HG02610 (cell line): ENCODE data around the gene MSH3.
"Not testable (repeated sequence)": the region's sequence is repeated elsewhere in the genome, so short reads cannot be mapped to it uniquely, and the experiment has no call there.

ENCODE experiments used
- ATAC-seq: cut with Tn5 transposase; IDR thresholded peaks from one replicate; pipeline ENCODE4 v1.9.1; 2021; ENCODE audit warnings: mild to moderate bottlenecking, moderate library complexity; ENCODE audit not compliant: unreplicated experiment

MSH3 gene

DNA sequence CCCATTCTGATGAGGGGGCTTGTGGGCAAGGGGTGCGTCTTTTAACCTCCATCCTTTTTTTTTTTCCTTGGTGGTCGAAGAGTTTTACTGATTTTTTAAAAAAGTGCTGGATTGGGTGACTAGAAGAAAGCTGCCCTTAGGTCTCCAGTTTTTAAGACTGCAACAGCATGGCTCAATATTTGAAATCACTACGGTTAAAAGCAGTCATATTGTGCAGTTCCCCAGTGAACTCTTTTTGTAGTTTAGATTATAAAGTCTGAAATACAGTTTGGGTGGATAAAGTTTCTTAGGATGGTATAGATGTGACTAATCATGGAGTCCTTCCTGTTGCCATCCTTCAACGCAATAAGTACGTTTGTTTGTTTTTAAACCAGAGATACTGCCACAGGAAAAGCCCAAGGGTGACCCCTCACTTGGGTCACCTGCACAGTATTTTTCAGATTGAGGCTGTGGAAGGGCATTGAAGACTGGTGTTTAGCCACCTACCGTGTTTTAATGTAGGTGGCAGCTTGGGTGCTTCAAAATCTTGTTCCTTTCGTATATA lies 851 bp downstream of the MSH3 start:
- no peak for ATAC-seq

DNA sequence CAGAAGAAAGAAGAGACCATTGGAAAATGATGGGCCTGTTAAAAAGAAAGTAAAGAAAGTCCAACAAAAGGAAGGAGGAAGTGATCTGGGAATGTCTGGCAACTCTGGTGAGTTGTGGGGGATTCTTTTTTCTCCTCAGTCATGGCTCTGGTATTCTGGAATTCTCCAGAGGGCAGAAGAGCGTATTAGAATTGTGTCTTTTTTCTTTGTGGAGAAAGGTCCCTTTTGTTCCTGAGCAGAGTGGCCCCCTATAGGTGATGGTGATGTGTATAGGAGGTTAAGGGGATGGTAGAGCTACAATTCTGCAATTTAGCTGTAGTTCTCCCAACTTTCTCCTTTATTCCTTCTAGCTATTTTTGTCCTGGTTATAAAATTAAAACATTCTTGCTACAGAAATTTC lies 2.0 kb downstream of the MSH3 start:
- ATAC-seq = no peak

DNA sequence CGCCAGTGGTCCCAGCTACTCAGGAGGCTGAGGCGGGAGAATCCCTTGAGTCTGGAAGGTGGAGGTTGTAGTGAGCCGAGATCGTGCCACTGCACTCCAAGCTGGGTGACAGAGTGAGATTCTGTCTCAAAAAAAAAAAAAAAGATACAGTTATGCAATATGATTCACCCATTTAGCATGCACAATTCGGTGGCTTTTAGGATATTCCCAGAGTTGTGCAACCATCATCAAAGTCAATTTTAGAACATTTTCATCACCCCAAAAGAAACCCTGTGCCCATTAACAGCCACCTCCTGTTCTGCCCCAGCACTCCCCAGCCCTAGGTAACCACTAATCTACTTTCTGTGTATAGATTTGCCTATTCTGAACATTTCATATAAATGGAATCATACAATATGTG lies 4.7 kb downstream of the MSH3 start:
- ATAC-seq = no peak

DNA sequence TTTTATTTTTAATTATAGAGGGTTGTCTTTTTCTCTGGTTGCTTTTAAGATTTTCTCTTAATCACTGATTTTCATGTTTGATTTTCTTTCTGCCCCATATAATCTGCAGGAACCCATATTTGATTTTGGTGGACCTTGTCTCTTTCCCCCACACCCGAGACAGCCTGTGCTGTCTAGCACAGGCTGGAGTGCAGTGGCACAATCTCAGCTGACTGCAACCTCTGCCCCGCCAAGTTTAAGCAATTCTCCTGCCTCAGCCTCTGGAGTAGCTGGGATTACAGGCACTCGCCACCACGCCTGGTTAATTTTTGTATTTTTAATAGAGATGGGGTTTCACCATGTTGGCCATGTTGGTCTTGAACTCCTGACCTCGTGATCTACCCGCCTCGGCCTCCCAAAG lies 6.2 kb downstream of the MSH3 start:
- not testable (repeated sequence) for ATAC-seq

DNA sequence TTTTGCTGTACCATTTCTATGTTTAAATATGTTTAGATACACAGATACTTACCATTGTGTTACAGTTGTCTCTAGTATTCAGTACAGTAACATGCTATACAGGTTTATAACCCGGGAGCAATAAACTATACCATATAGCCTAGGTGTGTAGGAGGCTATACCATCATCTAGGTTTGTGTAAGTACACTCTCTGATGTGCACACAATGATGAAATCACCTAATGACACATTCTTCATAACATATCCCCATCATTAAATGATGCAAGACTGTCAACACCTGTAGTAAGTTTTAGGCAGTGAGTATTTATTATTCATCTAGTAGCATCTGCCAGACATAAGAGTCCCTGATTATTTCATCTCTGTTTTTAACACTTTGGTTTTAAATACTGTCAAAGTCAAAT lies 7.7 kb downstream of the MSH3 start:
- ATAC-seq = no peak

DNA sequence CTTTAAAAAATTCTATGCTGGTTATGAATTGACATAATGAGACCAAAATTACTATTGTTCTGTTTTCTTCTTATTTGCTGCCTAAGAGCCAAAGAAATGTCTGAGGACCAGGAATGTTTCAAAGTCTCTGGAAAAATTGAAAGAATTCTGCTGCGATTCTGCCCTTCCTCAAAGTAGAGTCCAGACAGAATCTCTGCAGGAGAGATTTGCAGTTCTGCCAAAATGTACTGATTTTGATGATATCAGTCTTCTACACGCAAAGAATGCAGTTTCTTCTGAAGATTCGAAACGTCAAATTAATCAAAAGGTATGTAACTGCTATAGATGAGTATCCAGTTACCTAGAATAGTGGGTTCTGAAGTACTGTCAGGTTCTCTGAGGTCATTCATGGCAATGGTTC lies 10.6 kb downstream of the MSH3 start:
- ATAC-seq = no peak

DNA sequence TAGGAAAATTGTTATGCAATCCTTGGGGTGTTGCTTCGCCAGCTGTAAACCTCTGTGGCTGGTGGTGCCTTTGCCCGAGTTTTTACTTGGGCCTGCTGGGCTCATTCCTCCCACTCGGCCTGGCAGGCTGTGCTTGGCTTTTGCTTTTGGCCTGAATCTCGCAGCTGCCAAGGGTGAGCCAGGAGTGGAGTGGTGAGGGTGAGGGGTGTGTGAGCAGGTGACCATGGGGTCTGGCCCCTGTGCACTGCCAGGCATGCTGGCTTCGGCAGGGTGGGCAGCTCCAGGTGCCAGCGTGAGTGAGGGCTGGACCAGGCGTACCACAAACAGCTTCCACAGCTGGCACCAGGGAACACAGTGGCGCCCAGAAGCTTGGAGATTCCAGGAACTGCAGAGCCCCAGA lies 12.9 kb downstream of the MSH3 start:
- ATAC-seq = no peak

DNA sequence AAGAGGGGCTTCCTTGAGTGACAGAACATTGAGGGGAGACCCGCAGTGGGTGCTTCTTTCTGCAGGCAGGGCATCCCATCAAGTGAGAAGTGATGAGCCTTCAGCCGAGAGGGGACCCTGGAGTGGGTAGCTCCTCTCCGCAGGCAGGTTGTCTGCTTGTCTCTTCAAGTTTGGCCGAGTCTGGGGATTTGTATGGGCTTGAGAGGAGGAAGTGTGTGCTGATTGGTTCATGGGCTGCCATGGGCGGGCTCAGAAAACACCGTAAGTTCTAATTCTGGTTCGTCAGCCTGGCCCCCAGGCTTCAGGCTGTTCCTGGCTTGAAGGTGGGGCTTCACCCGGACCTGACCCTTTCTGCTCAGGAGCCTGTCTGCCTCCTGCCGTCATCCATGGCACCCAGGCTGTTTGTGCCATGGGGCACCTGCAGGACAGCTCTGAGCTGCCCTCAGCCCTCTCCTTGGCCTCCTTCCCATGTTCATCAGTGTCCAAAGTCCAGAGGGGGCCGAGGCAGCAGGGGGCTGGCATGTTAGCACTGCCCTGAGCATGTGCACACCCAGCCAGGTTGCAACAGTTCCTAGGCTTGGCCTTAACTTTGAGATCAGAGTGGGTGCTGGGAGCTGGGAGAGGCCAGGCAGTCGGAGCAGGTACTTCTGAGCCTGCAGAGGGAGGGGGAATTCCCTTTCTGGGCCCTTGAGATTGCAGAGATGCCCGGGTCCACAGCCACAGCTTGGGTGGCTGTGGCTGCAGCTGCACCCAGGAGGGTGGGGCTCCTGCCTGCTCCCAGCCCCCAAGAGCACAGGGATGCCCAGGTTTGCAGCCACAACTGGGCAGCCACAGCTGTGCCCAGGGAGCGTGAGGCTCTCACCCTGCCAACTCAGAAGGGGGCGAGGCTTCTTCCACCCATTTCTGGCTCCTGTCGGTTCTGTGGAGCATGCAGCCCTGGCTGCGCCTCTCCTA lies 13.8 kb downstream of the MSH3 start:
- ATAC-seq = peak; percentile 51

DNA sequence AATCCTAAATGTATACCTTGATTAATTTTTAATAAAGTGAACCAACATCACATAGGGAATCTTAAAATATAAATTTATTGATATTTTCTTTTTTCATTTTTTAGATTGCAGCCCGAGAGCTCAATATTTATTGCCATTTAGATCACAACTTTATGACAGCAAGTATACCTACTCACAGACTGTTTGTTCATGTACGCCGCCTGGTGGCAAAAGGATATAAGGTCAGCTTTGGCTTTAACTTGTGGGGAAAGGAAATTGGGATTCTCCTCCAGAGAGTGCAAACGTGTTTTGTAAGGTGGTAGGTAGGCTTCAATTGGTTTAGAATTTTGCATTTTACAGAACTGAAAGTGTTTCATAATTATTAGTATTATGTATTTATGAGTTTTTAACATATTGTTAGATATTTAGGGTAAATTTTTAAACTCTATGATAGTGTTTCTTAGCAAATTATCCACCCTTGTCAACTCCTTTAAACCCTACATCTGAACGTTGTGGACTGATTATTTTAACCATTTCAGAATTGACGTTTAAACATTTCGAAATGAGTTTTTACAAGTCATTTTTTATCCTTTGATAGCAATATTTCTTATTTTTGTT lies 17.8 kb downstream of the MSH3 start:
- peak; percentile 77 for ATAC-seq

DNA sequence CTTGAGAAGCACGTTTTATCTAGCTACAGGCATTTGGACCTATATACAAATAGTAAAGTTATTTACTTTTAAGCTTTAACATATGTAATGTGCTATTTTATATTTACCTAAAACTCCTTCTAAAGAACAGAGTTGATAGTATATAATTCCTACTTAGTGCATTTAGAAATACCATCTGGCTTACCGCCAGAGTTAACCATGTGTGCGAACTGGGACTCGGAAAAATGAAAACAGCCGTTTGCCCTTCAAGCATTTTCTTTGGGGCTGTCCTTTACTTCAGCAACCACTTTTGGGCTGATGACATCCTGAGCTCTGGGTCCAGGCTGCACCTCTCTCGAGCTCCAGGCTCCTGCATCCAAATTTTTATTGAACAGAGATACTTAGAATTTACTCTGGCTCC lies 22.3 kb downstream of the MSH3 start:
- no peak for ATAC-seq

DNA sequence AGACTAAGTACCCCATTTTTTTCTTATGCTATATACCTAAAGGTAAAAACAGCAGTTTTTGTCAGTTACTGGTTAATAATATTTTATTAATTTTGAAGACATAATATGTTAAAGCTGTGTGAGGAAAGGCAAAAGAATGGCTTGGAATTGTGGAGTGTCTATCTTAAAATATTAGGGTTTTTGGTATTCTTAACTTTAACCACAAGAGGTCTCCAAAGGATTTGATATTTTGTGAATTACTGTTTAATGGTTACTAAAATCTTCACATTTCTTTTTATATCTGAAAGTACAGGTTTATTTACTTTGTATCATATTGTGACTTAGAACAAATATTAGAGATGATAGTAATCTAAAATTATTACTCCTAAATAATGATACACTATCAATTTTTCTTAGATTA lies 32.3 kb downstream of the MSH3 start:
- no peak for ATAC-seq

DNA sequence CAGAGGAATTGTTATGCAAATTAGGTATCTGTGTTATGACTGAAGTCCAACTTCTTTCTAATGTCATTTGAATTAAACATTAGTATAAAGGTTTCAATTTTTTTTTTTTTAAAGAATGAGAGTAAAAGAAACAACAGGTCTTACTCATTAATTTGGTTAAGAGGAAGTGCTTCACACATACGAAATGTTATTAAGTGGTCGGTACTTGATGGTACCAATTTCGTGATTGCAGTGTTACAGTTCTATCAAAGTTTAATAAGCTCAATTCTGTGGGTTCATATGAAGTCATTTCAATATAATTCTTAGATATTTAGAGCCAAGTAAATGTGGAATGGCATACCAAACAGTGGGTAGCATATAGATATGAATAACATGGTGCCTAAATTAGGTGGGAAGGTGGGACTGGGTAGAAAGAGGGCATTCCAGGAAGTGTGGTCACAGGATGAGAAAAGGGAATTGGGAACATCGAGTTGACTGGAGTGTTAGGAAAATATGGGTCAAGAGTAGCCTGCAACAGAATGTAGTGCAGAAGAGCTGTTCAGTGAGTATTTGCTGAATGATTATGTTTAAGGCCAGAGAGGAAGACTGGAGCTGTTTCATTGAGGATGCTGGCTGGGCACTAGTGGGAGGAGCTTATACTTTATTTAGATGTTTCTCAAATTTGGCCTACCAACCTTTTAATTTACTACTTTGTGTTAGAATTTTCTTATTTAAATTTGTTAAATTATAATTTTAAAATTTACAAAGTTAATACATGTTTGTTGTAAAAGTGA lies 34.4 kb downstream of the MSH3 start:
- no peak for ATAC-seq

DNA sequence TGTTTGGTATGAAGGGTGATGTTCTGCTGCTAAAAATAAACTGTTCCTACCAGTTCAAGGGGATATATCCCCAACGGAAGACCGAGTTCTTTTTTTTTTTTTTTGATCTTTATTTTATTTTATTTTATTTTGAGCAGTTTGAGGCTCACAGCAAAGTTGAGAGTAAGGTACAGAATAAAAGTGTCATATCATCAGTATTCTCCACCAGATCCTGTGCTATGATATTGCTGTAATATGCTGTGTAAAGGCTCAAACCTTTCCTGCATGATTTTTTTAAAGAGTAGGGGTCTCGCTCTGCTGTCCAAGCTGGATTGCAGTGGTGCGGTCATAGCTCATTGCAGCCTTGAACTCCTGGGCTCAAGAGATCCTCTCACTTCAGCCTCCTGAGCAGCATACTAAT lies 35.2 kb downstream of the MSH3 start:
- ATAC-seq = no peak

DNA sequence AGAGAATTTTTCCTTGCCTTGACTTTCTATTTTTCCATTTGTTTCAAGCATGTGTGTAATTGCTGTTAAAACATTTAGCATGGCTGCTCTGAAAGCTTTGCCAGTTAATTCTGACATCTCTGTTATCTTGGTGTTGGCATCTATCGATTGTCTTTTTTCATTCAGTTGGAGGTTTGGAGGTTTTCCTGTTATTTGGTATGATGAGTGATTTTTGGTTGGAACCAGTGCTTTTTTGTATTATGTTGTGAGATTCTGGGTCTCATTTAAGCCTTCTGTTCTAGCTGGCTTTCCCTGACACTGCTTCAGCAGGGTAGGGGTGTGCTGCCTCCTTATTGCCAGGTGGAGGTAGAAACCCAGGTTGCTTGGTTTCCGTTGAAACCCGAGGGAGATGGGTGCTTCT lies 41.2 kb downstream of the MSH3 start:
- ATAC-seq = no peak

DNA sequence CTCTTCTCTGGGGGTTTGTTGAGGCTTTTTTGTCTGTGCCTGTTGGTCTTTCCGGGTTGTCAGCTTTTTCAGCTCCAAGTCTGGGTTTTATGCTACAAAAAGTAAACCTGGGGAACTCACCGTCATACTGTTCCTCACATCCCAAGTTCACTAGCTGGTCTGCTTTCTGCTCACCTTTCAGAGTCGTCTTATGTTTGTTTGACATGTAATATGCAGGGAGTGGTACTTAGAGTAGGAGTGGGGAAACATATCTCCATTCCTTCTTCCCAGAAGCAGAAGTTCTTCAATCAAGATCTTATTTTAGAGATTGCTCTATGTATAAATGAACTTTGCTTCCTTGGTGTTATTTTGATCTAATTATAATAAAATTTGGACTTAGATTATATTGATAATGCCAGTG lies 42.0 kb downstream of the MSH3 start:
- ATAC-seq = no peak

DNA sequence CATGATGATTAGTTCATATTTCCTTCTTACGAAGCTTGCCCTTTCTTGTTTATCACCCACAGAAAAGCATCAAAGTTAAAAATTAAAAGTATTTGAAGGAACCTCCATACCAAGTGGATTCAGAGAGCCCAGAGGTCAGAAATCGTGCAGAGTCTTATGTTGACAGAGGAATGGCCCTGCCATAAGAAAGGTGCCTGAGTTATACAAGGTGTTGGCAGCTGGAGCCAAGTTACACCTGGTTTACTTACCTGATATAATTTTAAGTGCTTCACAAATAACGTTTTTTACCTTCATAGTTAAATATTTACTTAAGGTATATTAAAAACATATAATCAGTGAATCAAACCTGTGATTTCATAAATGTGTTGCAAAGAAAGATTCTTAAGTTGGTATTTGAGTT lies 42.6 kb downstream of the MSH3 start:
- ATAC-seq = no peak

DNA sequence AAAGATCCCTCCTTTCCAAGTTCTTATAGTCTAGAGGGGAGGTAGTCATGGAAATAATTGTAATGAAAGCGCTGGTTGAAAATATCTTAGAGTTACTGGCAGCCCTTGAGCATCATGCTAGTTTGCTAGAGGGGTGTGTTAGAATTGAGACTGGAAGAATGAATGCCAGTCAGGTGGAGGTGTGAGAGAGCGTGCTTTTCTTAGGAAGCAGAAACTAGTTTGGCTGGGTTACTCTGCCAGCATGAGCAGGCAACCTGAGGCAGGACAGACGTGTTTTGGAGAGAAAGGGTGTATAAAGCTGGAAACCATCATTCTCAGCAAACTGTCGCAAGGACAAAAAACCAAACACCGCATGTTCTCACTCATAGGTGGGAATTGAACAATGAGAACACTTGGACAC lies 43.9 kb downstream of the MSH3 start:
- no peak for ATAC-seq

DNA sequence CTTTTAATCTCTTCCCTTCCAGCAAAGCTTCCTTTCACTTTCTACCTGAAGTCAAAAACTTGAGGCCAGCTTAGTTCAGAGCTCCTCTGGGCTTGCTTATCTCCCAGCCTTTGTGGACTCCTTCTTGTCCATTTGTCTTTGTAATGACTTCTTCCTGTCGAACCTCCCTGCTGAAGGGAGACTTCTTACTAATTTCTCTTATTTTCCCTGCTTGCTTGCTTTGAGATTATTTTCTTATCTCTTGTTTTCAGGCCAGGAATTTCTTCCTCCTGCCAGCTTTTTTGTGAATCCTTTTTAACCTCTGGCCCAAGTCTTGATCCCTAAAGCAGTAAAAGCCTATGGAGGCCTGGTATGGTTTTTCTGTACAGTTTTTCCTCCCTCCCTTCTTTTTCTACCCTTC lies 47.1 kb downstream of the MSH3 start:
- ATAC-seq = no peak

DNA sequence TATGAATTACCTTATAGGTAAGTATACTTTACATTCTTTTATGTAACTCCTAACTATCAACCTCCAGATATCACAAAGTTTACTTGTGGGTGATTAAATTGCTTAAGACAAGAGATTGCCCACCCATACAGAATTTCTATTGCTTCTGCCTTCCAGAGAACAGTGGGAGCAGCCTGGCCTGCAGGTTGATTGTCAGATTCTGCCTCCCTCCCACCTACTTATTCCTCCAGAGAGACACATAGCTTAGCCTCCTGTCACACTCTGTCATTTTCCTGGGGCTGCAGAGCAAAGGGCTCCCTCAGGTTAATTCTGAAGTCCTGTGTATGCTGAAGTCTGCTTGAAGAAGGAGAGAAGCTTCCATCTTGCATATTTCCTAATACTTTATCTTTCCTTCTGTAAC lies 48.8 kb downstream of the MSH3 start:
- ATAC-seq = no peak

DNA sequence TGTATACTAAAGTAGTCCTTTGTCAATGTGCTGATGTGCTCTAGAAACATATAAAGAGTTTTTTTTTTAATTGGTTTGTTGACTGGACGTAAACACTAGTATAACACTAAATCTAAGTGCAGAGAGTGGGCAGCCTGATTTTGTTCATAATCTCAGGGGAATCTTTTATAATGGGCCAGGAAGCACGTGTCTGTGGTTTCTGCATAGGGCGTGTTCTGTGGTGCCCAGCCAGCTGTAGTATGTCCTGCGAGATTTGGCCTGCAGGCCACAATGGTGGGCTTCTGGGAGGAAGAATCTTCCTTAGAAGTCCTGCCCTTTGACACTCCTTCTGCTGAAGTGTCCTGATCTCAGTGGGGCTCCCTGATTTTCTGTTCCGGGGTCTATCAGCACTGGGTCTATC lies 49.3 kb downstream of the MSH3 start:
- no peak for ATAC-seq

DNA sequence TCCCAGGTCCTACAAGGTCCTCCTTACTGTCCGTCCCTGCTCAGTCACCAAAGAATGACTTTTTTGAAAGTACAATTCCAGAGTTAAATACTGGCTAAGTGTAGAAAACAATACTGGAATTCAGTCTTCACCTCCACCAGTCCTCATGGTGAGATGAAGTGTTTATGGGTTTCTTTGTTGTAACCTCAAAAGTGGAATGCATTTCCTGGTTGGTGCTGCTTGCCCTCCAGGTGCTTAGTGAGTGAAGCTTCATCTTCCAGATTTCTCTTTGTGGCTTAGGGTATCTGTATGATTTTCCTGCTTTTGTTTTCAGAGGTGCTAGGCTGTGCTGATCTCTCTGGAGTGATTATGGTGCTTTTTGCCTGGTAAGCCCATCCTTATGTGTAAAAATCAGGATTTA lies 49.8 kb downstream of the MSH3 start:
- no peak for ATAC-seq
